Retinal pigment epithelial cell (primary cell): ENCODE measurements around the gene EEF1AKMT3.

Source experiments
- DNase-seq: peaks from one replicate; pipeline ENCODE4 v3.0.0-alpha.2; 2010; ENCODE audit warnings: low read depth
- H3K4me3 ChIP-seq: 2 replicates; pipeline ENCODE4 v1.5.1; 2011; ENCODE audit warnings: mild to moderate bottlenecking, low read length, control low read depth, moderate library complexity
- TF ChIP-seq, protein P1 (sequence below): conservative IDR thresholded peaks from 2 replicates; pipeline ENCODE4 v1.5.1; 2011; ENCODE audit warnings: low read depth, low read length, control low read depth, inconsistent platforms

Gene EEF1AKMT3

DNA sequence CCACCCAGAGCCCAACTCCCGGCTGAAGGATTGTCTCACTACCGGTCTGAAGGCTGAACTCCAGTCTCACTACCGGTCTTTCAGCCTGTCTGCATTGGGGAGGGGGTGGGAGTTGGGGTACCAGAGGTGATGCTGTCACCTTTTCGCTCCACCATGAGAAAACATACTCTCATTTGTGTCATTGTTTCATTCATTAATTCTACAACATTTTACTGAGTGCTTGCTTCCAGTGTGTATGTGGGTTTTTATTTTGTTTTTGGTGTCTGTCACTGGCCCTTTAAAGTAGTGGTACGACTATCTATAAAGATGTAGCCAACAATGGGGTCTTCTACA is 19.8 kb upstream of the EEF1AKMT3 start:
- DNase-seq: no peak
- H3K4me3 ChIP-seq: peak overlapping the region; percentile 49
- TF ChIP-seq, protein P1, sequence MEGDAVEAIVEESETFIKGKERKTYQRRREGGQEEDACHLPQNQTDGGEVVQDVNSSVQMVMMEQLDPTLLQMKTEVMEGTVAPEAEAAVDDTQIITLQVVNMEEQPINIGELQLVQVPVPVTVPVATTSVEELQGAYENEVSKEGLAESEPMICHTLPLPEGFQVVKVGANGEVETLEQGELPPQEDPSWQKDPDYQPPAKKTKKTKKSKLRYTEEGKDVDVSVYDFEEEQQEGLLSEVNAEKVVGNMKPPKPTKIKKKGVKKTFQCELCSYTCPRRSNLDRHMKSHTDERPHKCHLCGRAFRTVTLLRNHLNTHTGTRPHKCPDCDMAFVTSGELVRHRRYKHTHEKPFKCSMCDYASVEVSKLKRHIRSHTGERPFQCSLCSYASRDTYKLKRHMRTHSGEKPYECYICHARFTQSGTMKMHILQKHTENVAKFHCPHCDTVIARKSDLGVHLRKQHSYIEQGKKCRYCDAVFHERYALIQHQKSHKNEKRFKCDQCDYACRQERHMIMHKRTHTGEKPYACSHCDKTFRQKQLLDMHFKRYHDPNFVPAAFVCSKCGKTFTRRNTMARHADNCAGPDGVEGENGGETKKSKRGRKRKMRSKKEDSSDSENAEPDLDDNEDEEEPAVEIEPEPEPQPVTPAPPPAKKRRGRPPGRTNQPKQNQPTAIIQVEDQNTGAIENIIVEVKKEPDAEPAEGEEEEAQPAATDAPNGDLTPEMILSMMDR: no peak

DNA sequence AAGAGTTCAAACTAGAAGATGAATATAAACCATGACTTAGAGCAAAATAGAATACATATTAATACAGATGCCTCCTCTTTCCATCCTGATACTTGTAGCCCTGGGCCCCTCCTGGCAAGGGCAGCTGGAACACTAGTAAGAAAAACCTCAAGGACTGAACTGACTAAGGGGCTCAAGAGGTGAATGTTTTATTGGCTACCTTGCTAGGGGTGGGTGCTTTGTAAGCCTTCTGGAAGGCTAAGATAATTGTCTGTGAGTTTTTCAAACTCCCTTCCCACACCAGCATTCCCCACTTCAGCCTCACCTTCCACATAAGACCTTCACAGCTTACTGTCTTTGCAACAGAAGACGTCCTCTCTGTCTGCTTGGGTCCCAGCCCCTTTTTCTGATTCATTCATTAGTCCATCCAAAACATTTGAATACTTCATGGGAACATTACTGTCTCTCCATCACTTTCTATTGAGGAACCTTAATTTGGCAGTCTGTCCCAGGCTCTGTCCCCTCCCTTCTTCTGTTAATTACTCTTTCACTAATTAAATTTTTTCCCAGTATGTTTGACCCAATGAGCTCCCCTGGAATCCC is 18.6 kb upstream of the EEF1AKMT3 start:
- DNase-seq: no peak
- TF ChIP-seq, protein P1: no peak
- H3K4me3 ChIP-seq: no peak overlapping the region

DNA sequence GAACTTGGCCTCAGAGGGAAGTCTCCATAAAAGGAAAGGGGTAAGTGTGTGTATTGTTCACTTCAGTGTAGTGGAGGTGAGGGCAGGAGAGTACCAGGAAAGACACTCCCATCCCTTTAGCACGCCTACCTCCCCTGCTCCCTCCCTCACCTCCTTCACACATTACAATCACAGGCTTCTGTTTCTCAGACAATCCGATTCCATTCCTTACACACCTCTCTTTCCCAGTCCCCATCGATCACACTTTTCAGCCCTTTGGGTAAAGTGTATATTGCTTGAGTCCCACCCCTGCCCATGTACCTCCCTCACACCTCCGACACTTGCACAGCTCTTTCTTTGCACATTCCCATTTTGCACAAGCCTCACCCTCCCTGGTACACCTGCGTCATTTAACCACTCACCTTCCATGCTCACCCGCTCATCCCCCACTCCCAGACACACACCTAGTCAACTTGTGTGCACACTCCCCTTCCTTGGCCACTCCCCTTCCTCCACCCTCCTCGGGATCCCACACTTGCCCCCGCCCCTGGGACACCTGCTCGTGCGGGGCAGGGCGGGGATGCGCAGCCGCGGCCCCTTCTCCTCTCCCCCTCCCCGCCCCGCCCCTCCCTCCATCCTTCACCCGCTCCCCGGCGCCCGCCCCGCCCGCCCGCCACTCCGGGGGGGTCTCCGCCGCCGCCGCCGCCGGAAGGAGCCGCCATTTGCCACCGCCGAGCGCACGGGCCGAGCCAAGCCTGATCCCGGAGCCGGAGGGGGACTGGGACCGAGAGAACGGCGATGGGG is 17.8 kb upstream of the EEF1AKMT3 start, which contains the start of gene MARCHF9:
Gene MARCHF9, plus strand, starts transcription at position 693 of the 783 bp plus-strand sequence. CDS start 426 bp downstream, outside the sequence.
- TF ChIP-seq, protein P1: no peak
- peak within 1 kb of the TSS; percentile 55 for H3K4me3 ChIP-seq
- DNase-seq: no peak

DNA sequence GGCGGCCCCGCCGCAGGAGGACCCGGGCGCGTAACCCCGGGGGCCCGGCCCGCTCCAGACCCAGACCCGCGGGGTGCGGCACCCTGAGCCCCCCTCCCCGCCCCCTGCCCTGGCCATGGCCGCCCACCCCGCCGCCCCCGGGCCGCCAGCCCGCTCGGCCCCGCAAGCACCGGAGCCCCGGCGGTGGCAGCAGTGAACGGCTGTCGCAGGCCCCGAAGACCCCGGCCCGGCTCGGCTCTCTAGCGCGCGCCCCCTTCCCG is 17.3 kb upstream of the EEF1AKMT3 start:
- TF ChIP-seq, protein P1: no peak
- no peak for DNase-seq
- H3K4me3 ChIP-seq: peak overlapping the region; percentile 40

DNA sequence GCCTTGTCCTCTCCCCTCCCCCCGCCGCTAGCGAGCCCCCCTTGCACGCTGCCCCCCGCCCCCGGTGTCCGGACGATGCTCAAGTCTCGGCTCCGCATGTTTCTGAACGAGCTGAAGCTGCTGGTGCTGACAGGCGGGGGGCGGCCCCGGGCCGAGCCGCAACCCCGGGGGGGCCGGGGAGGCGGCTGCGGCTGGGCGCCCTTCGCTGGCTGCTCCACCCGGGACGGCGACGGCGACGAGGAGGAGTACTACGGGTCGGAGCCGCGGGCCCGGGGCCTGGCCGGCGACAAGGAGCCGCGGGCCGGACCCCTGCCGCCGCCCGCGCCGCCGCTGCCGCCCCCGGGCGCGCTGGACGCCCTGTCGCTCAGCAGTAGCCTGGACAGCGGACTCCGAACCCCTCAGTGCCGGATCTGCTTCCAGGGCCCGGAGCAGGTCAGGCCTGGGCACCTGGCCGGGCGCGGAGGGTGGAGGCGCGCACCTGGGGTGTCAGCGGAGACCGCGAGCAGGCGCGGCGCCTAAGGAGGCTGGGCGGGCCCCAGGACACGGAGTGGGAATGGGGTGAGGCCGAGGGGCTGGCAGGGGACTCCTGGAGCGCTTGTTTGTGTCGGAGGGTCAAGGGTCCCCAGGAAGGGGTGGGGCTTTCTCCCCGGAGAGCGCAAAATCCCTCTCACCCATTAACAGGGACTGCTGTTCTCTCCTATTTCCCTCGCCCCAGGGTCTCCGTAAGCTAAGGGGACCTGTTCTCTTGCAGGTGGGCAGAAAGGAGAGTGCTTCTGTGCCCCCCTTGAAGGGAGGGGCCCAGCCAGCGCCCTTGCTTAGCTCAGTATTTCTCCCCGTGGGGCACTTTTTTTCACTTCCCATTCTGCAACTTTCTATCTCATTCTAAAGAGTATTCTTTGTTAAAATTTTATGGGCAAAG is 16.7 kb upstream of the EEF1AKMT3 start:
- DNase-seq: no peak
- TF ChIP-seq, protein P1: no peak
- peak overlapping the region; percentile 44 for H3K4me3 ChIP-seq

DNA sequence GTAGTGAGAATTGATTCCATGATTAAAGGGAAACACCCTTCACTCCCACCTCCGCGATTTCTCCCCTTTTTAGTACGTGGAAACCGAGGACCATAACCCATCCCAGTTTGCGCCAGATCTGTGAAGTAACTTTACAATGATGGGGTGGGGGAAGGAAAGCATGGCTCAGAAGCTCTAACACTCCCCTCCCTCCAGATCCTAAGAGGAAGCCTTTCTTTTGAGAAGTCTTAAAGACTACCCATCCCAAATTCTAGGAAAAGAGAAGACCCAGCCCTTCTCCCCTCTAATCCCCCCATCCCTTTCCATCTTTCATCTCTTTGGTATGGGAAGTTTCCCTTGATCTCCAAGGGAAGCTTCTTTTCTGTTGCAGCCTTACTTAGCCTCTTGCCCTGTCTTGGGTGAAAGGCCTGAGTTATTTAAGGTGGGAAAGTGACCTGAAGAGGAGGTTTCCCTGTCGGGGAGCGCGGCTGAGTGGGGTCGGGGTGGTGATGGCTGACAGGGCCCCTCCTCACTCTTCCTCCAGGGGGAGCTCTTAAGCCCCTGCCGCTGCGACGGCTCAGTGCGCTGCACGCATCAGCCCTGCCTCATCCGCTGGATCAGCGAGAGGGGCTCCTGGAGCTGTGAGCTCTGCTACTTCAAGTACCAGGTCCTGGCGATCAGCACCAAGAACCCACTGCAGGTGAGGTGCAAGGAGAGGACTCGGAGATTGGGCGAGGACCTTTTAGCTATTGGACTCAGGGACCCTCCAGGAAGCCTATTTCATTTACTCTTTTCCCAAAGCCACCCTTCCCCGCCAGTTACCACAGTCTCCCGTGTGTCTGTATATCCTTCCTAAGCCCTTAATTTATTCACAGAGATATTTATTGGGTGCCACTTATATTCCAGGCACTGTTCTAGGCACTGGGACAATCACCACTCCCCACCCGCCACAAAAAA is 15.7 kb upstream of the EEF1AKMT3 start:
- TF ChIP-seq, protein P1: peak; percentile 92
- peak overlapping the region; percentile 44 for H3K4me3 ChIP-seq
- DNase-seq: no peak
